Liver (tissue), 9 donors: ENCODE data around the gene PYURF. TPM values are rescaled to one million over a fixed set of nuclear protein-coding genes. Genes with fewer than 3 reads are reported as not detected.

ENCODE experiments used
- DNase-seq: peaks from one replicate; pipeline ENCODE4 v3.0.0-alpha.2; 2017; ENCODE audit warnings: low spot score
- H3K27ac ChIP-seq, 2 donors: one replicate each; pipeline ENCODE4 v1.7.0; 2013; ENCODE audit warnings: inconsistent platforms in 2 of 2, low read length in 2 of 2, control low read depth in 1 of 2, low read depth in 1 of 2, mild to moderate bottlenecking in 1 of 2
- H3K27me3 ChIP-seq, 4 donors: one replicate each; pipeline versions ENCODE4 v1.6.1 to v1.7.0; 2013; ENCODE audit warnings: low read length in 3 of 4, inconsistent platforms in 1 of 4, mild to moderate bottlenecking in 1 of 4, moderate library complexity in 1 of 4; ENCODE audit not compliant: control insufficient read depth in 4 of 4, insufficient read depth in 4 of 4
- H3K36me3 ChIP-seq, 4 donors: one replicate each; pipeline versions ENCODE4 v1.6.1 to v1.7.0; 2013; ENCODE audit warnings: low read length in 3 of 4, mild to moderate bottlenecking in 3 of 4, low read depth in 1 of 4, moderate library complexity in 1 of 4; ENCODE audit not compliant: control insufficient read depth in 4 of 4, insufficient read depth in 3 of 4
- H3K4me1 ChIP-seq, 4 donors: one replicate each; pipeline versions ENCODE4 v1.6.1 to v1.7.0; 2013; ENCODE audit warnings: low read length in 3 of 4, mild to moderate bottlenecking in 3 of 4, moderate library complexity in 1 of 4; ENCODE audit not compliant: control insufficient read depth in 4 of 4, insufficient read depth in 4 of 4
- H3K4me3 ChIP-seq, 3 donors: one replicate each; pipeline versions ENCODE4 v1.6.1 to v1.7.0; 2013; ENCODE audit warnings: low read length in 3 of 3, control low read depth in 1 of 3, low read depth in 1 of 3, mild to moderate bottlenecking in 1 of 3
- H3K9ac ChIP-seq, 2 donors: one replicate each; pipeline ENCODE4 v1.7.0; 2013; ENCODE audit warnings: low read length in 2 of 2, mild to moderate bottlenecking in 2 of 2, moderate library complexity in 2 of 2, control low read depth in 1 of 2, low read depth in 1 of 2
- H3K9me3 ChIP-seq, 4 donors: one replicate each; pipeline versions ENCODE4 v1.6.1 to v1.7.0; 2013; ENCODE audit warnings: low read length in 3 of 4; ENCODE audit not compliant: control insufficient read depth in 4 of 4
- ATF3 ChIP-seq: IDR thresholded peaks from 2 replicates; pipeline ENCODE4 v1.6.1; 2016; ENCODE audit warnings: antibody characterized with exemption
- CTCF ChIP-seq: fragments of 150-350 bp; IDR thresholded peaks from 2 replicates; pipeline ENCODE4 v1.5.1; 2017; ENCODE audit warnings: improper control_type of control experiment, low read depth, low read length; ENCODE audit not compliant: missing input control
- EGR1 ChIP-seq, 2 donors: IDR thresholded peaks; 2 replicates each; pipeline ENCODE4 v1.6.1; 2016 to 2018; ENCODE audit warnings: antibody characterized with exemption in 2 of 2, low read depth in 2 of 2
- FOXA1 ChIP-seq: IDR thresholded peaks from 2 replicates; pipeline ENCODE4 v1.6.1; 2016; ENCODE audit warnings: antibody characterized with exemption
- FOXA2 ChIP-seq: IDR thresholded peaks from 2 replicates; pipeline ENCODE4 v1.6.1; 2016; ENCODE audit warnings: antibody characterized with exemption
- GABPA ChIP-seq, 2 donors: IDR thresholded peaks in 1 of 2; conservative IDR thresholded peaks in 1 of 2; 2 replicates each; pipeline ENCODE4 v1.6.1; 2016; ENCODE audit warnings: antibody characterized with exemption in 2 of 2, mild to moderate bottlenecking in 1 of 2, moderate library complexity in 1 of 2
- HNF4A ChIP-seq, 2 donors: conservative IDR thresholded peaks; 2 replicates each; pipeline ENCODE4 v1.6.1; 2016; ENCODE audit warnings: antibody characterized with exemption in 2 of 2, mild to moderate bottlenecking in 2 of 2
- HNF4G ChIP-seq: IDR thresholded peaks from 2 replicates; pipeline ENCODE4 v1.6.1; 2016; ENCODE audit warnings: antibody characterized with exemption
- JUND ChIP-seq, 2 donors: IDR thresholded peaks; 2 replicates each; pipeline ENCODE4 v1.6.1; 2016; ENCODE audit warnings: antibody characterized with exemption in 2 of 2
- MAX ChIP-seq: IDR thresholded peaks from 2 replicates; pipeline ENCODE4 v1.6.1; 2016; ENCODE audit warnings: antibody characterized with exemption
- NR2F2 ChIP-seq: IDR thresholded peaks from 2 replicates; pipeline ENCODE4 v1.6.1; 2016; ENCODE audit warnings: antibody characterized with exemption
- RAD21 ChIP-seq, 2 donors: IDR thresholded peaks; 2 replicates each; pipeline ENCODE4 v1.6.1; 2016; ENCODE audit warnings: antibody characterized with exemption in 2 of 2, mild to moderate bottlenecking in 2 of 2
- REST ChIP-seq: IDR thresholded peaks from 2 replicates; pipeline ENCODE4 v1.6.1; 2016; ENCODE audit warnings: antibody characterized with exemption, mild to moderate bottlenecking
- RXRA ChIP-seq, 2 donors: IDR thresholded peaks; 2 replicates each; pipeline ENCODE4 v1.6.1; 2017 to 2018; ENCODE audit warnings: antibody characterized with exemption in 2 of 2, mild to moderate bottlenecking in 1 of 2
- SP1 ChIP-seq: IDR thresholded peaks from 2 replicates; pipeline ENCODE4 v1.6.1; 2018; ENCODE audit warnings: antibody characterized with exemption, mild to moderate bottlenecking
- TAF1 ChIP-seq: conservative IDR thresholded peaks from 2 replicates; pipeline ENCODE4 v1.6.1; 2016; ENCODE audit warnings: antibody characterized with exemption, mild to moderate bottlenecking
- YY1 ChIP-seq: IDR thresholded peaks from 2 replicates; pipeline ENCODE4 v1.6.1; 2016; ENCODE audit warnings: antibody characterized with exemption, mild to moderate bottlenecking
- ZBTB33 ChIP-seq: IDR thresholded peaks from 2 replicates; pipeline ENCODE4 v1.6.1; 2016; ENCODE audit warnings: antibody characterized with exemption
- WGBS: extraction: QIAGEN DNeasy Blood & Tissue Kit; methylation state at CpG from one replicate; pipeline ENCODE4 v1.1.7; 2013; 5-methylcytosine and 5-hydroxymethylcytosine counted together
- polyA plus RNA-seq, 2 donors: library from polyadenylated mRNA; stranded (reverse) in 1 of 2; unstranded in 1 of 2; fragments of 200-250 nt in 1 of 2; fragments of >200 nt in 1 of 2; fragmentation: Nextera tagmentation in 1 of 2; extraction: Ambion mirVana in 1 of 2; gene quantifications; one replicate each; pipeline versions ENCODE4 v1.2.1 to v1.2.3, GENCODE V29; 2013 to 2015
- total RNA-seq, 2 donors: library from RNA; depleted of rRNA; stranded (reverse); fragments of >200 nt; gene quantifications; one replicate each; pipeline ENCODE4 v1.2.3, GENCODE V29; 2014
- donor health status: healthy.
- donor health status: healthy.
- donor health status: healthy.
- donor health status: healthy.
- donor health status: healthy.

PYURF gene
- total and polyA plus RNA-seq, 4 donors, result 28.8 to 86.0 (median 58.7) TPM

GRCh38 chr4:88526221-88526815, 2.7 kb upstream of the PYURF start:
- WGBS, result 15% methylated on average over 1 of the region's 1 CpG
- Histone ChIP-seq H3K4me1 (peaks cover 4 to 20% (median 7%) of the 10 kb centered on the region in 4 donors), H3K36me3 (peaks cover 0 to 6% (median 2%) of the 10 kb centered on the region in 4 donors), H3K9ac (no peak overlapping the region), H3K27ac (no peak overlapping the region), H3K27me3 (no peaks in the 10 kb centered on the region), H3K9me3 (no peaks in the 10 kb centered on the region), H3K4me3 (no peak overlapping the region)
- no peak for TF ChIP-seq TAF1
- TF ChIP-seq HNF4G, result no peak
- TF ChIP-seq FOXA1, result no peak
- no peak for TF ChIP-seq SP1
- TF ChIP-seq RAD21 (IDR thresholded peaks at IDR 0.05), result peak; percentile 52
- peak in 1 of 2 donors; percentile 10 for TF ChIP-seq JUND (IDR thresholded peaks at IDR 0.05)
- TF ChIP-seq CTCF, result peak; percentile 24
- no peak for TF ChIP-seq RXRA (IDR thresholded peaks at IDR 0.05)
- DNase-seq, result no peak

GRCh38 chr4:88524171-88524570, 595 bp upstream of the PYURF start:
- H3K27ac ChIP-seq, result peak overlapping the region; percentile 90 to 95
- no peak for TF ChIP-seq EGR1 (IDR thresholded peaks at IDR 0.05; ENCODE audit: low read depth in 2 of 2)
- no peak for TF ChIP-seq MAX
- no peak for TF ChIP-seq JUND (IDR thresholded peaks at IDR 0.05)
- TF ChIP-seq RAD21 (IDR thresholded peaks at IDR 0.05), result no peak
- TF ChIP-seq SP1, result no peak
- TF ChIP-seq ZBTB33, result no peak
- TF ChIP-seq FOXA2, result no peak
- TF ChIP-seq CTCF, result no peak
- TF ChIP-seq TAF1, result no peak
- TF ChIP-seq RXRA (IDR thresholded peaks at IDR 0.05), result no peak
- no peak for TF ChIP-seq NR2F2
- no peak for TF ChIP-seq HNF4G
- no peak for TF ChIP-seq HNF4A (conservative IDR thresholded peaks at IDR 0.05)
- TF ChIP-seq YY1, result no peak
- no peak for TF ChIP-seq ATF3
- TF ChIP-seq REST, result no peak
- TF ChIP-seq GABPA (IDR thresholded peaks at IDR 0.05 in 1 of 2, conservative IDR thresholded peaks at IDR 0.05 in 1 of 2), result no peak
- no peaks in the 10 kb centered on the region for H3K9me3 ChIP-seq
- peaks cover 0 to 9% (median 4%) of the 10 kb centered on the region in 4 donors for H3K36me3 ChIP-seq
- 69% methylated on average over 2 of the region's 2 CpGs for WGBS
- H3K4me3 ChIP-seq, result peak overlapping the region; percentile 88 to 97 (median 92)
- peaks cover 4 to 20% (median 7%) of the 10 kb centered on the region in 4 donors for H3K4me1 ChIP-seq
- H3K27me3 ChIP-seq, result no peaks in the 10 kb centered on the region
- no peak for DNase-seq
- H3K9ac ChIP-seq, result peak overlapping the region; percentile 67 to 94
